Measurements from ENCODE around the gene FXYD3.
A peak's percentile ranks its signal among the peaks of the same experiment; 100 is the strongest.

FXYD3 gene

GRCh38 chr19:35115177-35115951 lies at the start of gene FXYD3:
FXYD3 (plus strand) TSS chr19:35115823; CDS start chr19:35119377, 3,554 bp downstream.
- no peak for DNase-seq

DNA sequence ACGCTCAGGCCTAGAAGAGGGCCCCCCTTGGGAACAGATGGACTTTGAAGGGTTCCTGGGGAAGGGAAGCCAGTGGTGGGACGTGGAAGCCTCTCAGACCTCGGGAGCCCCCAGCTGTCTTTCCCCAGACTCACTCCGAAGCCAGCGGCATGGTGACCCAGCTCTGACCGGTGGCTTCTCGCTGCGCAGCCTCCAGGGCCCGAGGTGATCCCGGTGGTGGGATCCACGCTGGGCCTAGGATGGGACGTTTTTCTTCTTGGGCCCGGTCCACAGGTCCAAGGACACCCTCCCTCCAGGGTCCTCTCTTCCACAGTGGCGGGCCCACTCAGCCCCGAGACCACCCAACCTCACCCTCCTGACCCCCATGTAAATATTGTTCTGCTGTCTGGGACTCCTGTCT lies 49.5 kb upstream of the FXYD3 start:
- no peak for DNase-seq

- DNase-seq = peak; percentile 64
These were observed 48.7 kb upstream of the FXYD3 start for GRCh38 chr19:35066691-35067563.

DNA sequence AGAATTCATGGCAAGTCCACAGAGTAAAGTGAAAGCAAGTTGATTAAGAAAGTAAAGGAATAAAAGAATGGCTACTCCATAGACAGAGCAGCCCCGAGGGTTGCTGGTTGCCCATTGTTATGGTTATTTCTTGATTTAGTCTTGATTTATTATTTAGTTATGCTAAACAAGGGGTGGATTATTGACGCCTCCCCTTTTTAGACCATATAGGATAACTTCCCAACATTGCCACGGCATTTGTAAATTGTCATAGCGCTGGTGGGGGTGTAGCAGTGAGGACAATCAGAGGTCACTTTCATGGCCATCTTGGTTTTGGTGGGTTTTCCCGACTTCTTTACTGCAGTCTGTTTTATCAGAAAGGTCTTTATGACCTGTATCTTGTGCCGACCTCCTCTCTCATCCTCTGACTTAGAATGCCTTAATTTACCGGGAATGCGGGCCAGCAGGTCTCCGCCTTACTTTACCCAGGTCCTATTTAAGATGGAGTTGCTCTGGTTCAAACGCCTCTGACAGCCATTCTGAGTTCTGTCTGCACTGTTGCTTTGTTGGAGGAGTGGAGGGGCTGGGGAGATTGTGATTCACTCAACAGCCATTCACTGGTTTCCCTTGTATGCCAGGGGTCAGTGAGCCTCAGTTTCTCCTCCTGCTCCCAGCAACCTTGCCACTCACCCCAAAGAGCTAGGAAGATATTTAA lies 46.5 kb upstream of the FXYD3 start:
- no peak for DNase-seq

- no peak for DNase-seq
These were observed 45.9 kb upstream of the FXYD3 start for GRCh38 chr19:35069696-35070095.

DNA sequence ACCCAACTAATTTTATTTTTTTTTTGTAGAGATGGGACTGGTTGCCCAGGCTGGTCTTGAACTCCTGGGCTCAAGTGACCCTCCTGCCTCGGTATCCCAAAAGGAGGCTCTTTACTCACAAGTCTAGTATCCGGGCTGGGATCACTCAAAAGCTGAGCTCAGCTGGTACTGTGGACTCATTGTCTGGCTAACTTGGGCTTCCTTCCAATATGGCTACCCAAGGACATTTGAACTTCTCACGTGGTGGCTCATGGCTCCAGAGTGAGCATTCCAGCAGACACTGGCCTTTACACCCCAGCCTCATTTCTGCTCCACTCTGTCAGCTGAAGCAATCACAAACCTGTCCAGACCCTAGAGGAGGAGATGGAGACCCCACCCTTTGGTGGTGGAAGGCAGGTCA lies 45.2 kb upstream of the FXYD3 start:
- DNase-seq = no peak

GRCh38 chr19:35073516-35073915 lies 42.1 kb upstream of the FXYD3 start:
- DNase-seq = no peak

- DNase-seq = no peak
These were observed 41.7 kb upstream of the FXYD3 start for GRCh38 chr19:35073941-35074340.

GRCh38 chr19:35074426-35075201 lies 41.0 kb upstream of the FXYD3 start:
- DNase-seq = no peak

GRCh38 chr19:35075202-35076025 lies 40.2 kb upstream of the FXYD3 start:
- no peak for DNase-seq

DNA sequence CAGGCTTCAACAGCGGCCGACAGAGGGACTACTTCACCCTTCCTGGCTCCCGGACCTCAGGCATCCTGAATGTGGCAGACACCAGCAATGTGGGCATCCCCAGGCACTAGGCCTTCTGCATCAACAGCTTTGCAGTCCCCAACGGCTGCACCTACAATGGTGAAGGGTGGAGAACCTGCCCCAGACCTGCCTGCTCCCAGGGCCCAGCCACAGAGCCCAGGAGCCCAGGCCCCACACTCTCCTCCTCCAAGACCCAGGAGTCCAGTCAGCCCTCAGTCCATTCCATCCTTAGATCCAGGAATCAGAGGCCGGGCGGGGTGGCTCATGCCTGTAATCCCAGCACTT lies 39.6 kb upstream of the FXYD3 start:
- no peak for DNase-seq

GRCh38 chr19:35076657-35077056 lies 39.0 kb upstream of the FXYD3 start:
- no peak for DNase-seq

- DNase-seq = no peak
These were observed 38.0 kb upstream of the FXYD3 start for GRCh38 chr19:35077411-35078223.

DNA sequence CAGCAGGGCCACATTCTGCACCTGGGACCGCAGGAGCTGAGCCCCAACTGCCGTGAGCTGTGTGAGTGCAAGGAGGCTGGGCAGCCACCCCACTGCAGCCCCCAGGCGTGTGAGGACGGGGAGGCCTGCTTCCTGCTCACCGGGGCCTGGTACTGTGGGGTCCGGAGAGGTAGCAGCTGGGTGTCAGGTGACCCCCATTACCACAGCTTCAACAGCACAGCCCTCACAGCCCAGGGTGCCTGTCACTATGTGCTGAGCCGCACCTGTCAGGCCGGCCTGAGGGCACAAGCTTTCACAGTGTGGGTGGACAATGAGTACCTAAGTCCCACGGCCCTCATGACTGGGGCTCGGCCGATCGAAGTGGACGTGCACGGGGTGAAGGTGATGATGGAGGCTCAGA lies 35.8 kb upstream of the FXYD3 start:
- no peak for DNase-seq

DNA sequence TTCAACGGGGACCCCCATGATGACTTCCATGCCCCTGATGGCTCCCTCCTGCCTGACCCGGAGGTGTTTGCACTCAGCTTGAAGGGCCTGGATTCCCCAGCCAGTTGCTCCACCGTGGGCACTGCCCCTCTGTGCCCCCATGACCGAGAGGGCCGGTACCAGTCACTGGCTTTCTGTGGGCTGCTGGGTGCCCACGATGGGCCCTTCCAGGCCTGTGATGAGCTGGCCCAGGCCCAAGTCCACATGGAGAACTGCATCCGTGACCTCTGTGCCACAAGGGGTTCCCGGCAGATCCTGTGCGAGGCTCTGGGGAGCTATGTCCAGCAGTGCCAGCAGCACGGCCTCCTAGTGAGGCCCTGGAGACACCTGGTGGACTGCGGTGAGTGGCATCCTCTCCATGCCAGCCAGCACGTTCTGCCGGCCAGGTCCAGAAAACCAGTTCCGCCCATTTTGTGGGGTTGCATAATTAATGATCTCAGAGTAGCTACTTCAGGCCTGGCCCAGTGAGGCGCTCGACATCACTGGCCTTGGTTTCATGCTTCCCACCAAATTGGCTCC lies 34.9 kb upstream of the FXYD3 start:
- no peak for DNase-seq

- DNase-seq = no peak
These were observed 34.4 kb upstream of the FXYD3 start for GRCh38 chr19:35081201-35081600.

DNA sequence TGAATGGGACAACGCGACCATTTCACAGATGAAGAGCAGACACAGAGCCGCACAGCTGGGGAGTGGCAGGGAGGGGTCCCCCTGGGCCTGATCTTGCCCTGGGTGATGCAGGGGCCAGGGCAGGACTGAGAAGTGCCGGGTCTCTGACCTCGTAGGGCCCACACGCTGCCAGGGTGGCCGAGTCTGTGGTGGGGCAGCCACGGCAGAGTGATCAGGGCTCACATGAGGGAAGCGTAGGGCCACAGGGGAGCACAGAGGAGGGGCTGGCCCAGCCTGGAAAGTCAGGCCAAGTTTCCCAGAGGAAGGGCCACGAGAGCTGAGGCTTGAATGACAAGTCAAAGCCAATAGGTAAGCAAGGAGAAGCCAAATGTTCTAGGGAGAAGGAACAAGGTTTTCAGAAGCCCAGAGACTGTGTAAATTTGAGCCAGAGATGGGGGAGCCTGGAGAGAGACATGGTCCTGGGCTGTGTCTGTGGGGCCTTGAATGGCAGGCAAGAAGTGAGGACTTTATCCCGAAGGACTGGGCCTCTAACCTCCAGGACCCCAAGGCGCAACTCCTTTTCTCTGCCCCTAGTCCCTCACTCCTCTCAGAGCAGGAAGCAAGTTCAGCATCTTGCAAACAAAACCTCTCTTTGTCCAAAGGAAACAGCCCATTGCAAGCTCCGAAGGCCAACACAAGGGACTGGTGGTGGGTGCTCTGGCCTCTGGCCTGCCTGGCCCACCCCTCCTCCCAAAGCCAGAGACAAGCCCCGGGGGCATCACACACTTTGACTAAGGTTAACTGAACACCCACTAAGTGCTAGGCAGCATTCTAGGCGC lies 31.7 kb upstream of the FXYD3 start:
- no peak for DNase-seq

GRCh38 chr19:35084509-35084762 lies 31.2 kb upstream of the FXYD3 start:
- DNase-seq = no peak

DNA sequence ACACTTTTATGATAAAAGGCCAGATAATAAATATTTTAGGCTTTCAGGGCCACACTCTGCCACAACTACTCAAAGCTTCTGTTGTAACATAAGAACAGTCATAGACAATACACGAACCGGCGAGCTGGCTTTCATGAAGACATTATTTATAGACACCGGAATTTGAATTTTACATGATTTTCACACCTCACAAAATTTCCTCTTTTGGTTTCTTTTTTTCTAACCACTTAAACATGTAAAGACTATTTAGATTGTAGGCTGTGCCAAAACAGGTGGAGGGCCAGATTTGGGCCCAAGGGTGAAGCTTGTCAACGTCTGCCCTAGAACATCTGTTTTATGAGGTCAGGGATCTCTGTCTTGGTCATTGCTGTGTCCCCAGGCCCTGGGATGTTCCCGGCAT lies 29.7 kb upstream of the FXYD3 start:
- DNase-seq = no peak

DNA sequence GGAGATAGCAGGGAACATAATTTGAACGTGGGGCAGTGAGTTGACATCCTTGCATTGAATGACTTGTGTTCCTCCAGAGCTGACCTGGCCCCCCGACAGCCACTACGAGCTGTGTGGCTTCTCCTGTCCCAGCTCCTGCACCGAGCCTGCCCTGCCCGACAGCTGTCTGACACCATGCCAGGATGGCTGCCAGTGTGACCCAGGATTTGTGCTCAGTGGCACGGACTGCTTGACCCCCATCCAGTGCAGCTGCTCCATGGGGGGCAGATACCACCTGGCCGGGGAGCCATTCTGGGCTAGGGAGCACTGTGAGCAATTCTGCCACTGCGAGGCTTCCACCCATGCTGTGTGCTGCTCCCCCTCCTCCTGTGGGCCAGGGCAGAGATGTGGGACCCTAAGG lies 29.2 kb upstream of the FXYD3 start:
- no peak for DNase-seq

Data from NCI-H226 (cell line).